GM12878 (cell line): ENCODE data around the gene DCAF5. TPM values are rescaled to one million over a fixed set of nuclear protein-coding genes. Genes with fewer than 3 reads are reported as not detected.

Experiments used
- ATAC-seq: fragments of 200-7000 bp; cut with Tn5 transposase; 3 replicates; pipeline ENCODE4 v1.9.1; 2020; ENCODE audit warnings: mild to moderate bottlenecking, moderate library complexity
- BruUV-seq: library from RNA; stranded (reverse); fragments of 400-500 nt; replicated peaks from 2 replicates; lab custom pipeline; 2021; lab: Mats Ljungman, UMichigan
- CTCF ChIA-PET: fragments of 300-600 bp; sonication (Branson Sonifier 250); formaldehyde crosslinking; extraction: SDS; loops from one replicate; lab custom pipeline; 2021; ENCODE audit warnings: inconsistent platforms; lab: Yijun Ruan, JAX
- POLR2A ChIA-PET: fragments of 350-600 bp; formaldehyde crosslinking; extraction: SDS; loops from one replicate; lab custom pipeline; 2021; ENCODE audit warnings: inconsistent platforms; lab: Charles Lee
- RAD21 ChIA-PET: fragments of 300-600 bp; sonication (Branson Sonifier 250); formaldehyde crosslinking; loops from one replicate; lab custom pipeline; 2023; ENCODE audit warnings: antibody characterized with exemption; ENCODE audit not compliant: unreplicated experiment; lab: Charles Lee
- SMC1A ChIA-PET: fragments of 300-600 bp; sonication (Branson Sonifier 250); formaldehyde crosslinking; loops from one replicate; lab custom pipeline; 2023; ENCODE audit not compliant: unreplicated experiment, uncharacterized antibody; lab: Charles Lee
- DNase-seq: peaks from one replicate; pipeline ENCODE4 v3.0.0-alpha.2; 2011; ENCODE audit warnings: low read depth, low spot score
- FAIRE-seq: peaks from 3 replicates; lab custom pipeline; 2011; peaks lifted over from hg19 to GRCh38; lab: Jason Lieb, UNC
- H2AFZ ChIP-seq: 2 replicates; pipeline ENCODE4 v1.6.0; 2011; ENCODE audit warnings: low read depth, low read length, control low read depth; ENCODE audit not compliant: control insufficient read depth
- H3K27ac ChIP-seq: 2 replicates; pipeline ENCODE4 v1.5.1; 2011; ENCODE audit warnings: control low read depth; ENCODE audit not compliant: control insufficient read depth, insufficient read depth
- H3K27me3 ChIP-seq, 2 experiments: replicated peaks in 1 of 2; 2 replicates each; pipeline versions ENCODE4 v1.6.0 to v1.6.1; 2011; ENCODE audit warnings: low read length in 1 of 2; ENCODE audit not compliant: control insufficient read depth in 2 of 2, insufficient read depth in 2 of 2
- H3K36me3 ChIP-seq, 2 experiments: 2 replicates each; pipeline ENCODE4 v1.5.1; 2011; ENCODE audit warnings: low read length in 1 of 2; ENCODE audit not compliant: control insufficient read depth in 2 of 2, insufficient read depth in 2 of 2
- H3K4me1 ChIP-seq: 2 replicates; pipeline ENCODE4 v1.6.1; 2011; ENCODE audit warnings: mild to moderate bottlenecking, low read length, moderate library complexity, mixed read lengths; ENCODE audit not compliant: control insufficient read depth, insufficient read depth
- H3K4me2 ChIP-seq: 2 replicates; pipeline ENCODE4 v1.6.0; 2011; ENCODE audit warnings: control low read depth; ENCODE audit not compliant: control insufficient read depth, insufficient read depth
- H3K4me3 ChIP-seq: fragments of 200-600 bp; sonication (generic); 2 replicates; pipeline ENCODE4 v1.5.1; 2016
- H3K79me2 ChIP-seq: 2 replicates; pipeline ENCODE4 v1.6.0; 2011; ENCODE audit warnings: low read length; ENCODE audit not compliant: control insufficient read depth, insufficient read depth
- H3K9ac ChIP-seq: 2 replicates; pipeline ENCODE4 v1.8.0; 2011; ENCODE audit warnings: low read length, control low read depth, mixed read lengths; ENCODE audit not compliant: control insufficient read depth, insufficient read depth
- H3K9me3 ChIP-seq: replicated peaks from 3 replicates; pipeline ENCODE4 v1.5.1; 2011; ENCODE audit warnings: mild to moderate bottlenecking, low read length; ENCODE audit not compliant: control insufficient read depth, insufficient read depth
- H4K20me1 ChIP-seq: 2 replicates; pipeline ENCODE4 v1.6.0; 2011; ENCODE audit not compliant: control insufficient read depth, insufficient read depth
- ATF7 ChIP-seq: fragments of 450-650 bp; IDR thresholded peaks from 2 replicates; pipeline ENCODE4 v1.6.1; 2016; ENCODE audit warnings: low read depth, mild to moderate bottlenecking
- BMI1 ChIP-seq: fragments of 450-650 bp; IDR thresholded peaks from 2 replicates; pipeline ENCODE4 v1.6.1; 2016; ENCODE audit warnings: mild to moderate bottlenecking, moderate library complexity, borderline replicate concordance
- ETV6 ChIP-seq, 2 experiments: fragments of 450-650 bp in 1 of 2; IDR thresholded peaks in 1 of 2; conservative IDR thresholded peaks in 1 of 2; 2 replicates each; pipeline ENCODE4 v1.6.1; 2014; ENCODE audit warnings: antibody characterized with exemption in 1 of 2, borderline replicate concordance in 1 of 2, low read depth in 1 of 2, mild to moderate bottlenecking in 1 of 2, moderate library complexity in 1 of 2
- FOXM1 ChIP-seq: IDR thresholded peaks from 2 replicates; pipeline ENCODE4 v1.6.1; 2012; ENCODE audit warnings: low read depth, mild to moderate bottlenecking, inconsistent platforms, low read length, moderate library complexity
- GATAD2B ChIP-seq: fragments of 450-650 bp; conservative IDR thresholded peaks from 2 replicates; pipeline ENCODE4 v1.6.1; 2017; ENCODE audit warnings: low read depth, mild to moderate bottlenecking, moderate library complexity
- MTA3 ChIP-seq: IDR thresholded peaks from 2 replicates; pipeline ENCODE4 v1.6.1; 2012; ENCODE audit warnings: low read length, inconsistent platforms, borderline replicate concordance
- NR2C2 ChIP-seq: IDR thresholded peaks from 2 replicates; pipeline ENCODE4 v1.6.1; 2011; ENCODE audit warnings: borderline replicate concordance, low read depth; ENCODE audit not compliant: control insufficient read depth, insufficient read length
- NR2F1 ChIP-seq: fragments of 450-650 bp; conservative IDR thresholded peaks from 2 replicates; pipeline ENCODE4 v1.6.1; 2017; ENCODE audit warnings: mild to moderate bottlenecking
- PAX5 ChIP-seq: IDR thresholded peaks from 2 replicates; pipeline ENCODE4 v1.6.1; 2011; ENCODE audit warnings: low read depth, low read length, borderline replicate concordance
- SPI1 ChIP-seq: IDR thresholded peaks from 2 replicates; pipeline ENCODE4 v1.6.1; 2011; ENCODE audit warnings: low read depth, mild to moderate bottlenecking, low read length, moderate library complexity, borderline replicate concordance; ENCODE audit not compliant: insufficient read depth
- YBX1 ChIP-seq: fragments of 450-650 bp; IDR thresholded peaks from 2 replicates; pipeline ENCODE4 v1.6.1; 2016; ENCODE audit warnings: antibody characterized with exemption
- ZBTB4 ChIP-seq: fragments of 450-650 bp; formaldehyde crosslinking; IDR thresholded peaks from 2 replicates; pipeline ENCODE4 v1.4.0; 2022; ENCODE audit warnings: mild to moderate bottlenecking, moderate library complexity
- WGBS: methylation state at CpG from one replicate; pipeline ENCODE4 v1.1.6; 2016; ENCODE audit warnings: low lambda C conversion rate; ENCODE audit not compliant: insufficient replicate concordance, insufficient coverage; ENCODE audit errors: missing lambda C conversion rate; 5-methylcytosine and 5-hydroxymethylcytosine counted together
- in situ Hi-C: fragments of 300-500 bp; cut with MboI; formaldehyde crosslinking; loops from 9 replicates; pipeline ENCODE4 v1.14.3; 2018; ENCODE audit warnings: mixed read lengths
- intact Hi-C: fragments of 100-400 bp; cut with micrococcal nuclease; formaldehyde crosslinking; loops from one replicate; pipeline ENCODE4 v1.14.2; 2022; ENCODE audit not compliant: unreplicated experiment
- polyA plus RNA-seq, 11 experiments: library from polyadenylated mRNA; depleted of rRNA in 4 of 11; unstranded in 6 of 11; stranded (reverse) in 5 of 11; fragments of >200 nt; fragmentation: Nextera tagmentation in 4 of 11; fragmentation: Illumina TruSeq in 1 of 11; extraction: Ambion mirVana in 4 of 11; extraction: Trizol in 1 of 11; gene quantifications; 1 replicate in 1 of 11; 2 replicates in 10 of 11; pipeline versions ENCODE4 v1.2.1 to v1.2.3, GENCODE V29; 2011 to 2016; ENCODE audit warnings: inconsistent platforms in 2 of 11, missing spikeins in 2 of 11, low read depth in 1 of 11
- total RNA-seq, 4 experiments: library from RNA; depleted of rRNA in 3 of 4; stranded (reverse); fragments of >200 nt in 3 of 4; fragmentation: Illumina TruSeq in 1 of 4; extraction: Trizol in 1 of 4; gene quantifications; 2 replicates each; pipeline versions ENCODE4 v1.2.1 to v1.2.3, GENCODE V29; 2013 to 2021
- TF ChIP-seq, protein P1 (sequence below): fragments of 150-350 bp; IDR thresholded peaks from 2 replicates; pipeline ENCODE4 v1.6.1; 2016; ENCODE audit warnings: low read depth, low read length

The DCAF5 gene
- total and polyA plus RNA-seq, 10 of the 15 experiments (the other 5 are each of a cell fraction or from before 2014, with no cell fraction given), result 6.8 to 38.1 (median 19.1) TPM

- TF ChIP-seq, protein P1, sequence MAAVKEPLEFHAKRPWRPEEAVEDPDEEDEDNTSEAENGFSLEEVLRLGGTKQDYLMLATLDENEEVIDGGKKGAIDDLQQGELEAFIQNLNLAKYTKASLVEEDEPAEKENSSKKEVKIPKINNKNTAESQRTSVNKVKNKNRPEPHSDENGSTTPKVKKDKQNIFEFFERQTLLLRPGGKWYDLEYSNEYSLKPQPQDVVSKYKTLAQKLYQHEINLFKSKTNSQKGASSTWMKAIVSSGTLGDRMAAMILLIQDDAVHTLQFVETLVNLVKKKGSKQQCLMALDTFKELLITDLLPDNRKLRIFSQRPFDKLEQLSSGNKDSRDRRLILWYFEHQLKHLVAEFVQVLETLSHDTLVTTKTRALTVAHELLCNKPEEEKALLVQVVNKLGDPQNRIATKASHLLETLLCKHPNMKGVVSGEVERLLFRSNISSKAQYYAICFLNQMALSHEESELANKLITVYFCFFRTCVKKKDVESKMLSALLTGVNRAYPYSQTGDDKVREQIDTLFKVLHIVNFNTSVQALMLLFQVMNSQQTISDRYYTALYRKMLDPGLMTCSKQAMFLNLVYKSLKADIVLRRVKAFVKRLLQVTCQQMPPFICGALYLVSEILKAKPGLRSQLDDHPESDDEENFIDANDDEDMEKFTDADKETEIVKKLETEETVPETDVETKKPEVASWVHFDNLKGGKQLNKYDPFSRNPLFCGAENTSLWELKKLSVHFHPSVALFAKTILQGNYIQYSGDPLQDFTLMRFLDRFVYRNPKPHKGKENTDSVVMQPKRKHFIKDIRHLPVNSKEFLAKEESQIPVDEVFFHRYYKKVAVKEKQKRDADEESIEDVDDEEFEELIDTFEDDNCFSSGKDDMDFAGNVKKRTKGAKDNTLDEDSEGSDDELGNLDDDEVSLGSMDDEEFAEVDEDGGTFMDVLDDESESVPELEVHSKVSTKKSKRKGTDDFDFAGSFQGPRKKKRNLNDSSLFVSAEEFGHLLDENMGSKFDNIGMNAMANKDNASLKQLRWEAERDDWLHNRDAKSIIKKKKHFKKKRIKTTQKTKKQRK, result no peak
Observed at GRCh38 chr14:69068744-69069421, 84.0 kb downstream of the DCAF5 start (continued).

- intact Hi-C loops (no loop called here), in situ Hi-C loops (no loop called here)
- POLR2A ChIA-PET, result interaction anchor here (0.7 kb wide), 1 partner anchor 371 kb away, joined by 4 read pairs; no protein-coding TSS in a partner anchor
- CTCF ChIA-PET, result interaction anchor here (0.6 to 1.8 kb wide), 4 partner anchors 24 to 1415 kb away, joined by 3 to 5 read pairs (median 4); no protein-coding TSS in a partner anchor
- H3K27ac ChIP-seq, result peak overlapping the region; percentile 54
- 0 out of 2 replicates have a peak, but pooled peaks cover 2% of the 10 kb centered on the region for H3K4me1 ChIP-seq
- 2% methylated on average over 3 of the region's 3 CpGs for WGBS
- H3K27me3 ChIP-seq, result no peaks in the 10 kb centered on the region
- SMC1A ChIA-PET, result interaction anchor here (0.8 to 1.4 kb wide), 3 partner anchors 10 to 155 kb away, joined by 3 to 6 read pairs (median 3); no protein-coding TSS in a partner anchor
- no peak overlapping the region for H3K9ac ChIP-seq
- H4K20me1 ChIP-seq, result no peaks in the 10 kb centered on the region
- H3K9me3 ChIP-seq, result no peaks in the 10 kb centered on the region
- DNase-seq (peak; percentile 58), FAIRE-seq (no peak), ATAC-seq (peak; percentile 90)
- RAD21 ChIA-PET, result no interaction called here
- no peak overlapping the region for H3K4me3 ChIP-seq
- no peak overlapping the region for H3K4me2 ChIP-seq
- peaks cover 2 to 18% of the 10 kb centered on the region in 2 experiments; a peak in 3 of 4 replicates for H3K36me3 ChIP-seq
- BruUV-seq, result no TSS peak
- no peak overlapping the region for H2AFZ ChIP-seq
- no peaks in the 10 kb centered on the region for H3K79me2 ChIP-seq
- TF ChIP-seq PAX5 (peak; percentile 62), ZBTB4 (CRISPR knock-in tag) (no peak), ATF7 (peak; percentile 56; the same call in 1 of the 2 replicates), NR2C2 (no peak), ETV6 (conservative IDR thresholded peaks at IDR 0.05 in 1 of 2, IDR thresholded peaks at IDR 0.05 in 1 of 2; ENCODE audit: borderline replicate concordance in 1 of 2, low read depth in 1 of 2) (peak in 1 of 2 experiments; percentile 88; a peak in 2 of 4 replicates), YBX1 (no peak), SPI1 (peak; percentile 70), NR2F1 (peak; percentile 79), FOXM1 (peak; percentile 93; the same call in 1 of the 2 replicates), BMI1 (peak; percentile 71), MTA3 (peak; percentile 84), GATAD2B (no peak)
Observed at GRCh38 chr14:69066396-69067171, 86.3 kb downstream of the DCAF5 start.
